ENCODE data around the gene ASCL4. TPM values are rescaled to one million over a fixed set of nuclear protein-coding genes. Genes with fewer than 3 reads are reported as not detected.

ASCL4 gene
- total and polyA plus RNA-seq, 9 of the 15 experiments (the other 6 are each of a cell fraction or from before 2014, with no cell fraction given), result not detected

GRCh38 chr12:107776171-107776570, 1.7 kb downstream of the ASCL4 start:
- Histone ChIP-seq H3K27me3 (ENCODE audit: control insufficient read depth in 2 of 2, insufficient read depth in 2 of 2, low read length in 2 of 2) (peaks cover 25 to 36% of the 10 kb centered on the region in 2 experiments), H4K20me1 (replicated peaks; ENCODE audit: control insufficient read depth, insufficient read depth, low read length) (no peaks in the 10 kb centered on the region), H3K4me3 (no peak overlapping the region), H3K27ac (ENCODE audit: extremely low read depth, low read depth, low read length) (no peak overlapping the region), H3K36me3 (ENCODE audit: control insufficient read depth, insufficient read depth, low read length) (no peaks in the 10 kb centered on the region), H3K9me1 (ENCODE audit: control insufficient read depth, insufficient read depth, low read length) (no peaks in the 10 kb centered on the region), H2AFZ (ENCODE audit: low read depth, low read length) (no peak overlapping the region), H3K9me3 (replicated peaks; ENCODE audit: control insufficient read depth, insufficient read depth, low read depth, low read length) (no peaks in the 10 kb centered on the region), H3K79me2 (ENCODE audit: control insufficient read depth, insufficient read depth, low read length) (no peaks in the 10 kb centered on the region), H3K4me2 (ENCODE audit: insufficient read depth, low read length) (no peak overlapping the region), H3K9ac (ENCODE audit: insufficient read depth in 1 of 2, low read depth in 2 of 2, low read length in 2 of 2) (no peak overlapping the region), H3K4me1 (replicated peaks in 1 of 2; ENCODE audit: control insufficient read depth in 2 of 2, insufficient read depth in 2 of 2, low read length in 2 of 2) (peaks cover 0 to 4% of the 10 kb centered on the region in 2 experiments; a peak in 1 of 5 replicates)
- in situ Hi-C loops (cut with MboI) (no loop called here), intact Hi-C loops (cut with micrococcal nuclease) (no loop called here)
- FAIRE-seq, result no peak
- POLR2A ChIA-PET, result no interaction called here
- no peak for DNase-seq (ENCODE audit: extremely low read depth in 1 of 4, low spot score in 3 of 4)
- CTCF ChIA-PET (ENCODE audit: low intra/inter-chr PET ratio), result no interaction called here
- ATAC-seq, result no peak
- WGBS (ENCODE audit: insufficient coverage, low coverage, missing lambda C conversion rate), result 0% methylated on average over 6 of the region's 6 CpGs
- no TSS peak for BruUV-seq (replicated peaks)
- no peak for TF ChIP-seq ZNF280A (IDR thresholded peaks at IDR 0.05; ENCODE audit: low read depth, partially characterized antibody)
- no peak for TF ChIP-seq ZNF696 (CRISPR knock-in tag; conservative IDR thresholded peaks at IDR 0.05)
- TF ChIP-seq ZNF24 (IDR thresholded peaks at IDR 0.05), result no peak
- TF ChIP-seq CBX3 (IDR thresholded peaks at IDR 0.05; ENCODE audit: borderline replicate concordance in 1 of 2, low read length in 2 of 2), result no peak
- TF ChIP-seq RBM15 (IDR thresholded peaks at IDR 0.05; ENCODE audit: insufficient read depth, low read length), result no peak
- TF ChIP-seq PCBP1 (IDR thresholded peaks at IDR 0.05; ENCODE audit: low read depth, low read length, poor library complexity, severe bottlenecking), result no peak
- no peak for TF ChIP-seq MAFF (IDR thresholded peaks at IDR 0.05; ENCODE audit: low read length)
- no peak for TF ChIP-seq ZNF518B (CRISPR knock-in tag; IDR thresholded peaks at IDR 0.05)
- TF ChIP-seq REST (IDR thresholded peaks at IDR 0.05; ENCODE audit: borderline replicate concordance), result no peak
- TF ChIP-seq REST (CRISPR knock-in tag; IDR thresholded peaks at IDR 0.05; ENCODE audit: low read depth), result no peak

Measured in K562 (cell line).